BJ (cell line): ENCODE data around the gene RILP. TPM values are rescaled to one million over a fixed set of nuclear protein-coding genes. Genes with fewer than 3 reads are reported as not detected.
A peak's percentile ranks its signal among the peaks of the same experiment; 100 is the strongest.

Source experiments
- CTCF ChIA-PET: fragments of 350-600 bp; formaldehyde crosslinking; extraction: SDS; loops from one replicate; lab custom pipeline; 2021; ENCODE audit warnings: antibody characterized with exemption, inconsistent platforms; lab: Yijun Ruan, JAX
- POLR2A ChIA-PET: fragments of 300-600 bp; sonication (Branson Sonifier 250); formaldehyde crosslinking; extraction: SDS; loops from one replicate; lab custom pipeline; 2021; ENCODE audit warnings: antibody characterized with exemption; lab: Charles Lee
- DNase-seq: peaks from one replicate; pipeline ENCODE4 v3.0.0-alpha.2; 2011; ENCODE audit warnings: low read depth
- H3K27me3 ChIP-seq: 2 replicates; pipeline ENCODE4 v1.6.0; 2011; ENCODE audit warnings: low read length; ENCODE audit not compliant: control insufficient read depth, insufficient read depth
- H3K36me3 ChIP-seq: 2 replicates; pipeline ENCODE4 v1.5.1; 2011; ENCODE audit warnings: low read length; ENCODE audit not compliant: control insufficient read depth, insufficient read depth
- H3K4me3 ChIP-seq: 2 replicates; pipeline ENCODE4 v1.5.1; 2011; ENCODE audit warnings: low read depth, mild to moderate bottlenecking, control low read depth, low read length
- polyA minus RNA-seq: library from RNA; depleted of rRNA, polyadenylated mRNA; stranded (reverse); fragments of >200 nt; gene quantifications from 2 replicates; pipeline ENCODE4 v1.2.3, GENCODE V29; 2011; rRNA and poly(A)+ RNA removed
- polyA plus RNA-seq: library from polyadenylated mRNA; depleted of rRNA; stranded (reverse); fragments of >200 nt; gene quantifications from 2 replicates; pipeline ENCODE4 v1.2.3, GENCODE V29; 2011; rRNA removed
- TF ChIP-seq, protein P1 (sequence below): IDR thresholded peaks from 2 replicates; pipeline ENCODE4 v1.5.1; 2011; ENCODE audit warnings: low read depth, mild to moderate bottlenecking, control low read depth, inconsistent platforms, low read length, moderate library complexity; ENCODE audit not compliant: insufficient read depth

The RILP gene, protein sequence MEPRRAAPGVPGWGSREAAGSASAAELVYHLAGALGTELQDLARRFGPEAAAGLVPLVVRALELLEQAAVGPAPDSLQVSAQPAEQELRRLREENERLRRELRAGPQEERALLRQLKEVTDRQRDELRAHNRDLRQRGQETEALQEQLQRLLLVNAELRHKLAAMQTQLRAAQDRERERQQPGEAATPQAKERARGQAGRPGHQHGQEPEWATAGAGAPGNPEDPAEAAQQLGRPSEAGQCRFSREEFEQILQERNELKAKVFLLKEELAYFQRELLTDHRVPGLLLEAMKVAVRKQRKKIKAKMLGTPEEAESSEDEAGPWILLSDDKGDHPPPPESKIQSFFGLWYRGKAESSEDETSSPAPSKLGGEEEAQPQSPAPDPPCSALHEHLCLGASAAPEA
- polyA plus RNA-seq (5.3 and 6.2 TPM in 2 replicates), polyA minus RNA-seq (1.4 and 2.6 TPM in 2 replicates)

DNA sequence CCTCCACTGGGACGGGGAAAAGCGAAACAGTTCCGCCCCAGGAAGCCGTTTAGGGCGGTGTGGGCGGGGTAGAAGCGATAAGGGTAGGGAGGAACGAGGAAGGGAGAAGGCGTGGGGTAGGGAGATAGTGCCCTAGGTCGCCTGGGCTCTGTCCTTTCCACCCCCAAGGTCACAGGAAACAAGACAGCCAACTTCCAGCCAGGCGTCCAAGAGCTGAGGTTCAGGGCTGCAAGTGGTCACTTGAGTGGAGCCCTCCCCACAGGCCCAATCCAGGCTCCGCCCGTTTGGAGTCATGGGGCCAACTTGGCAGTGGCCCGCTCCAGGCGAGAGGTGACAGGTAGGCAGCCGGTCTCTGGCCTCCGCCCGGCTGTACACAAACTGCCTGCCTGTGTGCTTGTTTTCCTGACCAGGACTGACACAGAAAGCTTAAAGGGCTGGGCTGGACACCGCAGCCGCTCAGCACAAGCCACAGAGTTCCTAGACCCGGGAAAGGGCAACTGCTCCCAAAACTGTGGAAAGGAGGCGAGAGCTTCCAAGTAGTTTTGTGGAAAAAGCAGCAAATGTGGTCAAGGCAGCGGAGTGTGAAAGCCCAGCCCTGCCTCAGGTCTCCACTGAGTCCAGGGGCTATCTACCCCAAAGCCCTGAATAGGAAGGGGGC lies at the start of gene RILP:
Gene RILP (minus strand): TSS at position 23 of the 658 bp plus-strand sequence. CDS start 62 bp downstream, outside the sequence.
- CTCF ChIA-PET = interaction anchor here (0.9 to 3.2 kb wide), 15 partner anchors 10 to 391 kb away, joined by 3 to 36 read pairs (median 7); partner anchors contain the start of gene PITPNA
- no peak for DNase-seq
- Histone ChIP-seq H3K4me3 (peak within 1 kb of the TSS; percentile 63), H3K36me3 (peaks cover 36% of the 10 kb centered on the region), H3K27me3 (no peaks in the 10 kb centered on the region)
- POLR2A ChIA-PET = interaction anchor here (0.6 to 0.8 kb wide), 2 partner anchors 34 to 163 kb away, joined by 4 to 14 read pairs; no protein-coding TSS in a partner anchor
- TF ChIP-seq, protein P1, sequence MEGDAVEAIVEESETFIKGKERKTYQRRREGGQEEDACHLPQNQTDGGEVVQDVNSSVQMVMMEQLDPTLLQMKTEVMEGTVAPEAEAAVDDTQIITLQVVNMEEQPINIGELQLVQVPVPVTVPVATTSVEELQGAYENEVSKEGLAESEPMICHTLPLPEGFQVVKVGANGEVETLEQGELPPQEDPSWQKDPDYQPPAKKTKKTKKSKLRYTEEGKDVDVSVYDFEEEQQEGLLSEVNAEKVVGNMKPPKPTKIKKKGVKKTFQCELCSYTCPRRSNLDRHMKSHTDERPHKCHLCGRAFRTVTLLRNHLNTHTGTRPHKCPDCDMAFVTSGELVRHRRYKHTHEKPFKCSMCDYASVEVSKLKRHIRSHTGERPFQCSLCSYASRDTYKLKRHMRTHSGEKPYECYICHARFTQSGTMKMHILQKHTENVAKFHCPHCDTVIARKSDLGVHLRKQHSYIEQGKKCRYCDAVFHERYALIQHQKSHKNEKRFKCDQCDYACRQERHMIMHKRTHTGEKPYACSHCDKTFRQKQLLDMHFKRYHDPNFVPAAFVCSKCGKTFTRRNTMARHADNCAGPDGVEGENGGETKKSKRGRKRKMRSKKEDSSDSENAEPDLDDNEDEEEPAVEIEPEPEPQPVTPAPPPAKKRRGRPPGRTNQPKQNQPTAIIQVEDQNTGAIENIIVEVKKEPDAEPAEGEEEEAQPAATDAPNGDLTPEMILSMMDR = no peak

DNA sequence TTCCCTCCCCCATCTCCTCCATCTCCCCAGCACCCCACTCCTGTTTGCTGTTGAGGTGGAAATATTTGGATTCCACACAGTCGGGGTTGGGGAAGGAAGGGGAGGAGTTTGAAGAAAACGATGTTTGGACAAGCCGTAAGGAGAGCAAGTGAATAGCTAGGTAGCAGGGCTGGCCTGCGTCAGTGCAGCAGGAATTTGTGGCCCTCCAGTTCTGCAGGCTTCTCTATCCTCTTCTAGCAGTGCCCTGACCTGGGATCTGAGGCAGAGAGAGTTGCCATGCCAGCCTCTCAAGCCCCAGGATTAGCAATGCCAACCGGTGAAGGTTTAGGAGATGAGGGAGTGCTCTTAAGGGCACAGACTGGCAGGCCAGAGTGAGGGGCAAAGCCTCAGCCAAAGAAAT lies 48.0 kb upstream of the RILP start:
- POLR2A ChIA-PET = no interaction called here

GRCh38 chr17:1695365-1695764 lies 45.7 kb upstream of the RILP start:
- H3K4me3 ChIP-seq = no peak overlapping the region
- no peaks in the 10 kb centered on the region for H3K27me3 ChIP-seq
- TF ChIP-seq, protein P1 = no peak
- no peaks in the 10 kb centered on the region for H3K36me3 ChIP-seq
- POLR2A ChIA-PET = no interaction called here
- DNase-seq = no peak
- CTCF ChIA-PET = no interaction called here

More for the DNA sequence above, 48.0 kb upstream of the RILP start:
- H3K27me3 ChIP-seq = no peaks in the 10 kb centered on the region
- no peak for DNase-seq
- no peaks in the 10 kb centered on the region for H3K36me3 ChIP-seq
- CTCF ChIA-PET = no interaction called here
- TF ChIP-seq, protein P1 = no peak
- H3K4me3 ChIP-seq = no peak overlapping the region

- ChIA-PET POLR2A (interaction anchor here (0.6 kb wide), 1 partner anchor 24 kb away, joined by 3 read pairs; no protein-coding TSS in a partner anchor), CTCF (no interaction called here)
- no peaks in the 10 kb centered on the region for H3K27me3 ChIP-seq
- no peaks in the 10 kb centered on the region for H3K36me3 ChIP-seq
- no peak for DNase-seq
- no peak overlapping the region for H3K4me3 ChIP-seq
- TF ChIP-seq, protein P1 = no peak
Measured at GRCh38 chr17:1693339-1693738, 43.7 kb upstream of the RILP start.
